K562 (cell line): Measurements from ENCODE around the gene ACER3. TPM values are rescaled to one million over a fixed set of nuclear protein-coding genes. Genes with fewer than 3 reads are reported as not detected.
"Not testable (repeated sequence)": the region's sequence is repeated elsewhere in the genome, so short reads cannot be mapped to it uniquely, and the experiment has no call there.

Experiments used
- ATAC-seq: fragments of 200-7000 bp; cut with Tn5 transposase; 3 replicates; pipeline ENCODE4 v1.9.1; 2020; ENCODE audit warnings: moderate library complexity
- BruUV-seq: library from RNA; stranded (reverse); fragments of 400-500 nt; replicated peaks from 2 replicates; lab custom pipeline; 2021; lab: Mats Ljungman, UMichigan
- CTCF ChIA-PET: fragments of 300-600 bp; formaldehyde crosslinking; extraction: SDS; loops from one replicate; lab custom pipeline; 2021; ENCODE audit warnings: low intra/inter-chr PET ratio; lab: Yijun Ruan, JAX
- POLR2A ChIA-PET: fragments of 300-600, 350-650 bp; sonication (Branson Sonifier 250); formaldehyde crosslinking; extraction: SDS; loops from one replicate; lab custom pipeline; 2021; ENCODE audit warnings: antibody characterized with exemption, inconsistent platforms; lab: Yijun Ruan, JAX
- DNase-seq, 4 experiments: peaks; one replicate each; pipeline versions ENCODE4 v3.0.0 to v3.0.0-alpha.2; 2011 to 2018; ENCODE audit warnings: low spot score in 3 of 4, mixed read lengths in 3 of 4; ENCODE audit errors: extremely low read depth in 1 of 4
- FAIRE-seq: peaks from 2 replicates; lab custom pipeline; 2011; peaks lifted over from hg19 to GRCh38; lab: Jason Lieb, UNC
- H2AFZ ChIP-seq: 2 replicates; pipeline ENCODE4 v1.6.0; 2011; ENCODE audit warnings: low read depth, low read length, control low read depth, inconsistent platforms
- H3K27ac ChIP-seq: fragments of 200-600 bp; 3 replicates; pipeline ENCODE4 v1.8.0; 2011; ENCODE audit warnings: low read depth, mild to moderate bottlenecking, control low read depth, inconsistent platforms, low read length, moderate library complexity, mixed read lengths; ENCODE audit errors: extremely low read depth
- H3K27me3 ChIP-seq, 2 experiments: fragments of 300-600 bp in 1 of 2; 2 replicates in 1 of 2; 3 replicates in 1 of 2; pipeline versions ENCODE4 v1.6.0 to v1.8.0; 2011; ENCODE audit warnings: inconsistent platforms in 2 of 2, low read length in 2 of 2, mild to moderate bottlenecking in 1 of 2, mixed read lengths in 1 of 2, moderate library complexity in 1 of 2; ENCODE audit not compliant: control insufficient read depth in 2 of 2, insufficient read depth in 2 of 2
- H3K36me3 ChIP-seq: fragments of 300-600 bp; 3 replicates; pipeline ENCODE4 v1.8.0; 2011; ENCODE audit warnings: mild to moderate bottlenecking, low read length, inconsistent platforms; ENCODE audit not compliant: control insufficient read depth, insufficient read depth
- H3K4me1 ChIP-seq, 2 experiments: fragments of 200-600 bp in 1 of 2; replicated peaks in 1 of 2; 2 replicates in 1 of 2; 3 replicates in 1 of 2; pipeline versions ENCODE4 v1.5.1 to v1.8.0; 2011; ENCODE audit warnings: inconsistent platforms in 2 of 2, low read length in 2 of 2, mild to moderate bottlenecking in 1 of 2, mixed read lengths in 1 of 2, moderate library complexity in 1 of 2; ENCODE audit not compliant: control insufficient read depth in 2 of 2, insufficient read depth in 2 of 2
- H3K4me2 ChIP-seq: 2 replicates; pipeline ENCODE4 v1.6.1; 2011; ENCODE audit warnings: low read length, control low read depth, inconsistent platforms, mixed read lengths; ENCODE audit not compliant: insufficient read depth
- H3K4me3 ChIP-seq: fragments of 200-600 bp; sonication (generic), shearing (Covaris generic); 2 replicates; pipeline ENCODE4 v1.5.1; 2016; ENCODE audit warnings: control low read depth, inconsistent platforms
- H3K79me2 ChIP-seq: fragments of 200-600 bp; 3 replicates; pipeline ENCODE4 v1.8.0; 2011; ENCODE audit warnings: low read length, inconsistent platforms; ENCODE audit not compliant: control insufficient read depth, insufficient read depth
- H3K9ac ChIP-seq, 2 experiments: 2 replicates each; pipeline versions ENCODE4 v1.6.0 to v1.6.1; 2011; ENCODE audit warnings: low read depth in 2 of 2, low read length in 2 of 2, control low read depth in 1 of 2, inconsistent platforms in 1 of 2, mild to moderate bottlenecking in 1 of 2, mixed read lengths in 1 of 2; ENCODE audit not compliant: insufficient read depth in 1 of 2
- H3K9me1 ChIP-seq: one replicate; pipeline ENCODE4 v1.6.0; 2011; ENCODE audit warnings: inconsistent platforms, mild to moderate bottlenecking, low read length, moderate library complexity; ENCODE audit not compliant: control insufficient read depth, insufficient read depth
- H3K9me3 ChIP-seq: replicated peaks from 2 replicates; pipeline ENCODE4 v1.5.1; 2011; ENCODE audit warnings: low read depth, low read length, inconsistent platforms; ENCODE audit not compliant: control insufficient read depth, insufficient read depth
- H4K20me1 ChIP-seq: replicated peaks from 2 replicates; pipeline ENCODE4 v1.6.1; 2011; ENCODE audit warnings: low read length, inconsistent platforms, mixed read lengths; ENCODE audit not compliant: control insufficient read depth, insufficient read depth
- ADNP ChIP-seq: fragments of 200-800 bp; sonication (Bioruptor generic); IDR thresholded peaks from 2 replicates; pipeline ENCODE4 v1.6.1; 2016; ENCODE audit warnings: missing genetic modification characterization, missing compliant biosample characterization
- ESRRA ChIP-seq: fragments of 450-650 bp; IDR thresholded peaks from 2 replicates; pipeline ENCODE4 v1.6.1; 2014; ENCODE audit warnings: low read depth, mild to moderate bottlenecking, moderate library complexity, borderline replicate concordance
- FOXP1 ChIP-seq: sonication (generic); formaldehyde crosslinking; IDR thresholded peaks from 2 replicates; pipeline ENCODE4 v1.8.0; 2022; ENCODE audit warnings: mild to moderate bottlenecking, missing genetic modification reagents
- LARP7 ChIP-seq: fragments of 450-650 bp; IDR thresholded peaks from 2 replicates; pipeline ENCODE4 v1.6.1; 2016
- NFATC3 ChIP-seq: fragments of 450-650 bp; IDR thresholded peaks from 2 replicates; pipeline ENCODE4 v1.6.1; 2017; ENCODE audit warnings: mild to moderate bottlenecking
- RAD21 ChIP-seq, 2 experiments: fragments of 250-450 bp in 1 of 2; fragments of 450-650 bp in 1 of 2; sonication (Bioruptor Pico) in 1 of 2; formaldehyde crosslinking in 1 of 2; IDR thresholded peaks in 1 of 2; conservative IDR thresholded peaks in 1 of 2; 2 replicates each; pipeline versions ENCODE4 v1.4.0 to v1.8.0; 2020 to 2022; ENCODE audit warnings: mild to moderate bottlenecking in 2 of 2, moderate library complexity in 1 of 2
- RFX7 ChIP-seq: fragments of 250-450 bp; sonication (Bioruptor Pico); IDR thresholded peaks from 2 replicates; pipeline ENCODE4 v1.5.1; 2021; ENCODE audit warnings: mild to moderate bottlenecking
- TAF7 ChIP-seq: fragments of 450-650 bp; IDR thresholded peaks from 2 replicates; pipeline ENCODE4 v1.6.1; 2016; ENCODE audit warnings: missing genetic modification characterization, missing compliant biosample characterization
- ZFP30 ChIP-seq: fragments of 250-450 bp; sonication (Bioruptor Pico); IDR thresholded peaks from 2 replicates; pipeline ENCODE4 v1.8.0; 2022; ENCODE audit warnings: moderate library complexity, mild to moderate bottlenecking, inconsistent platforms, borderline replicate concordance
- ZNF347 ChIP-seq: fragments of 450-650 bp; formaldehyde crosslinking; IDR thresholded peaks from 2 replicates; pipeline ENCODE4 v1.4.0; 2020; ENCODE audit warnings: low read depth, mild to moderate bottlenecking, moderate library complexity
- WGBS: fragments of 100-300 bp; shearing (Covaris generic); methylation state at CpG from one replicate; pipeline ENCODE4 v1.1.6; 2016; ENCODE audit warnings: low coverage, mixed read lengths; ENCODE audit not compliant: insufficient coverage; ENCODE audit errors: missing lambda C conversion rate; 5-methylcytosine and 5-hydroxymethylcytosine counted together
- in situ Hi-C: fragments of 300-500 bp; cut with MboI; formaldehyde crosslinking; loops from 4 replicates; pipeline ENCODE4 v1.15.0; 2018; ENCODE audit warnings: inconsistent platforms, mixed read lengths
- intact Hi-C: fragments of 100-400 bp; cut with micrococcal nuclease; formaldehyde crosslinking; loops from 2 replicates; pipeline ENCODE4 v1.14.2; 2022
- polyA plus RNA-seq, 8 experiments: library from polyadenylated mRNA; depleted of rRNA in 4 of 8; stranded (reverse) in 5 of 8; unstranded in 3 of 8; fragments of >200 nt; fragmentation: Nextera tagmentation in 2 of 8; fragmentation: Illumina TruSeq in 1 of 8; extraction: Ambion mirVana in 2 of 8; extraction: Trizol in 1 of 8; gene quantifications; 2 replicates each; pipeline versions ENCODE4 v1.2.1 to v1.2.3, GENCODE V29; 2011 to 2014; ENCODE audit warnings: inconsistent platforms in 1 of 8, missing spikeins in 1 of 8
- total RNA-seq, 7 experiments: library from RNA; depleted of rRNA in 6 of 7; stranded (reverse); fragments of >200 nt in 6 of 7; fragmentation: Illumina TruSeq in 2 of 7; extraction: Trizol in 2 of 7; gene quantifications; 2 replicates each; pipeline versions ENCODE4 v1.2.1 to v1.2.3, GENCODE V29; 2011 to 2021; ENCODE audit warnings: low replicate concordance in 1 of 7
- TF ChIP-seq, protein P1 (sequence below), 3 experiments: IDR thresholded peaks in 2 of 3; conservative IDR thresholded peaks in 1 of 3; 2 replicates each; pipeline ENCODE4 v1.5.1; 2011 to 2012; ENCODE audit warnings: low read length in 3 of 3, mild to moderate bottlenecking in 3 of 3, control low read depth in 2 of 3, improper control_type of control experiment in 1 of 3, inconsistent platforms in 1 of 3, low read depth in 1 of 3, mixed read lengths in 1 of 3, moderate library complexity in 1 of 3; ENCODE audit not compliant: insufficient read depth in 2 of 3

The ACER3 gene
- total and polyA plus RNA-seq, 9 of the 15 experiments (the other 6 are each of a cell fraction or from before 2014, with no cell fraction given) = 2.0 to 23.8 (median 9.5) TPM

DNA sequence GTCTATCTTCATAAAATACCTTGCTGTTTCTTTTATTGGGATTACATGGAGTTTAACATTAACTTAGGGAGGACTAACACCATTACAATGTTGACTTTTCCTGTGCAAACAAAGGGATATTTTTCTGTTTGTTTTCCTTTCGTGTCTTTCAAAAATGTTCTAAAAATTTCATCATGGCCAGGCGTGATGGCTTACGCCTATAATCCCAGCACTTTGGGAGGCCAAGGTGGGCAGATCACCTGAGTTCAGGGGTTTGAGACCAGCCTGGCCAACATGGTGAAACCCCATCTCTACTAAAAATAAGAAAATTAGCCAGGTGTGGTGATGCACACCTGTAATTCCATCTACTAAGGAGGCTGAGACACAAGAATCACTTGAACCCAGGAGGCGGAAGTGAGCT, 200.5 kb downstream of the ACER3 start:
- H3K4me2 ChIP-seq, H3K27ac ChIP-seq, H3K4me3 ChIP-seq, H3K9me1 ChIP-seq, H3K79me2 ChIP-seq, CTCF ChIA-PET, H2AFZ ChIP-seq, POLR2A ChIA-PET, H4K20me1 ChIP-seq, DNase-seq, FAIRE-seq, H3K9me3 ChIP-seq, intact Hi-C loops, H3K9ac ChIP-seq, H3K36me3 ChIP-seq, ATAC-seq, BruUV-seq, H3K4me1 ChIP-seq, in situ Hi-C loops: not testable (repeated sequence)
- WGBS = 19% methylated on average over 4 of the region's 4 CpGs
- peaks cover 2 to 18% of the 10 kb centered on the region in 2 experiments; a peak in 2 of 5 replicates for H3K27me3 ChIP-seq

- Histone ChIP-seq H3K4me2 (no peak overlapping the region), H4K20me1 (no peaks in the 10 kb centered on the region), H3K4me3 (no peak overlapping the region), H2AFZ (no peak overlapping the region), H3K27ac (no peak overlapping the region), H3K9ac (no peak overlapping the region), H3K36me3 (no peaks in the 10 kb centered on the region), H3K79me2 (no peaks in the 10 kb centered on the region), H3K9me3 (no peaks in the 10 kb centered on the region; the same call in 1 of the 2 replicates), H3K9me1 (no peaks in the 10 kb centered on the region), H3K4me1 (peaks cover 4 to 19% of the 10 kb centered on the region in 2 experiments; a peak in 4 of 5 replicates), H3K27me3 (peaks cover 2 to 11% of the 10 kb centered on the region in 2 experiments; a peak in 2 of 5 replicates)
- no peak for ATAC-seq
- TF ChIP-seq RFX7 (CRISPR knock-in tag) = no peak
- no peak for TF ChIP-seq ZFP30
- TF ChIP-seq TAF7 (tag) = no peak
- no peak for TF ChIP-seq ZNF347 (CRISPR knock-in tag)
- no peak for TF ChIP-seq ESRRA
- no peak for TF ChIP-seq FOXP1 (CRISPR knock-in tag)
- peak in 1 of 2 experiments; percentile 21; a peak in 2 of 4 replicates for TF ChIP-seq RAD21 (CRISPR knock-in tag; conservative IDR thresholded peaks at IDR 0.05 in 1 of 2, IDR thresholded peaks at IDR 0.05 in 1 of 2)
- no peak for TF ChIP-seq LARP7
- TF ChIP-seq ADNP (tag) = no peak
- no peak for TF ChIP-seq NFATC3
- TF ChIP-seq, protein P1, sequence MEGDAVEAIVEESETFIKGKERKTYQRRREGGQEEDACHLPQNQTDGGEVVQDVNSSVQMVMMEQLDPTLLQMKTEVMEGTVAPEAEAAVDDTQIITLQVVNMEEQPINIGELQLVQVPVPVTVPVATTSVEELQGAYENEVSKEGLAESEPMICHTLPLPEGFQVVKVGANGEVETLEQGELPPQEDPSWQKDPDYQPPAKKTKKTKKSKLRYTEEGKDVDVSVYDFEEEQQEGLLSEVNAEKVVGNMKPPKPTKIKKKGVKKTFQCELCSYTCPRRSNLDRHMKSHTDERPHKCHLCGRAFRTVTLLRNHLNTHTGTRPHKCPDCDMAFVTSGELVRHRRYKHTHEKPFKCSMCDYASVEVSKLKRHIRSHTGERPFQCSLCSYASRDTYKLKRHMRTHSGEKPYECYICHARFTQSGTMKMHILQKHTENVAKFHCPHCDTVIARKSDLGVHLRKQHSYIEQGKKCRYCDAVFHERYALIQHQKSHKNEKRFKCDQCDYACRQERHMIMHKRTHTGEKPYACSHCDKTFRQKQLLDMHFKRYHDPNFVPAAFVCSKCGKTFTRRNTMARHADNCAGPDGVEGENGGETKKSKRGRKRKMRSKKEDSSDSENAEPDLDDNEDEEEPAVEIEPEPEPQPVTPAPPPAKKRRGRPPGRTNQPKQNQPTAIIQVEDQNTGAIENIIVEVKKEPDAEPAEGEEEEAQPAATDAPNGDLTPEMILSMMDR (IDR thresholded peaks at IDR 0.05 in 2 of 3, conservative IDR thresholded peaks at IDR 0.05 in 1 of 3; ENCODE audit: insufficient read depth in 2 of 3, low read depth in 1 of 3, low read length in 3 of 3) = peak; percentile 25 to 42 (median 29); a peak in 4 of 6 replicates
- in situ Hi-C loops = no loop called here
- BruUV-seq = no TSS peak
- no peak for DNase-seq
- intact Hi-C loops = no loop called here
- POLR2A ChIA-PET = interaction anchor here (0.7 to 0.8 kb wide), 2 partner anchors 20 to 803 kb away, joined by 3 read pairs; no protein-coding TSS in a partner anchor
- CTCF ChIA-PET = interaction anchor here (1.0 kb wide), 1 partner anchor 17 kb away, joined by 5 read pairs; no protein-coding TSS in a partner anchor
- peak; percentile 48 for FAIRE-seq
Observed at GRCh38 chr11:77062924-77063323, 202.2 kb downstream of the ACER3 start.
